Upper lobe of left lung (tissue), 6 donors: ENCODE data around the gene ADAMTS12. TPM values are rescaled to one million over a fixed set of nuclear protein-coding genes. Genes with fewer than 3 reads are reported as not detected.
A peak's percentile ranks its signal among the peaks of the same experiment; 100 is the strongest.

Experiments
- ATAC-seq, 2 donors: fragments of 200-7000 bp; cut with Tn5 transposase; one replicate each; pipeline ENCODE4 v1.9.1; 2022; ENCODE audit warnings: mild to moderate bottlenecking in 2 of 2, moderate library complexity in 2 of 2; ENCODE audit not compliant: low FRiP score in 2 of 2
- DNase-seq, 2 donors: peaks; one replicate each; pipeline ENCODE4 v3.0.0-alpha.2; 2019 to 2020
- H3K27ac ChIP-seq, 4 donors: fragments of 200-600 bp; sonication (generic); one replicate each; pipeline ENCODE4 v1.5.1; 2016 to 2019
- H3K27me3 ChIP-seq, 4 donors: fragments of 200-600 bp; sonication (generic); one replicate each; pipeline ENCODE4 v1.5.1; 2017 to 2019
- H3K36me3 ChIP-seq, 4 donors: fragments of 200-600 bp; sonication (generic); one replicate each; pipeline ENCODE4 v1.5.1; 2016 to 2019
- H3K4me1 ChIP-seq, 4 donors: fragments of 200-600 bp; sonication (generic); one replicate each; pipeline ENCODE4 v1.5.1; 2018 to 2019
- H3K4me3 ChIP-seq, 4 donors: fragments of 200-600 bp; sonication (generic); one replicate each; pipeline ENCODE4 v1.5.1; 2017 to 2019; ENCODE audit warnings: mild to moderate bottlenecking in 2 of 4, moderate library complexity in 1 of 4
- H3K9me3 ChIP-seq, 4 donors: fragments of 200-600 bp; sonication (generic); one replicate each; pipeline ENCODE4 v1.5.1; 2018 to 2019
- CTCF ChIP-seq, 6 experiments: fragments of 450-650 bp in 4 of 6; fragments of 200-600 bp in 2 of 6; sonication (generic) in 2 of 6; IDR thresholded peaks; one replicate each; pipeline ENCODE4 v1.5.1; 2016 to 2019; ENCODE audit warnings: antibody characterized with exemption in 6 of 6
- EP300 ChIP-seq, 4 donors: sonication (generic); formaldehyde crosslinking; IDR thresholded peaks; one replicate each; pipeline ENCODE4 v1.5.1; 2017; ENCODE audit warnings: antibody characterized with exemption in 4 of 4, control low read depth in 2 of 4
- POLR2A ChIP-seq, 4 donors: fragments of 450-650 bp; IDR thresholded peaks; one replicate each; pipeline ENCODE4 v1.5.1; 2016 to 2017; ENCODE audit warnings: antibody characterized with exemption in 4 of 4, mild to moderate bottlenecking in 2 of 4
- POLR2AphosphoS5 ChIP-seq, 2 donors: sonication (generic); formaldehyde crosslinking; IDR thresholded peaks; one replicate each; pipeline ENCODE4 v1.5.1; 2017; ENCODE audit warnings: antibody characterized with exemption in 2 of 2
- WGBS, 2 donors: methylation state at CpG; one replicate each; pipeline ENCODE4 v1.1.5; 2017 to 2018; 5-methylcytosine and 5-hydroxymethylcytosine counted together
- total RNA-seq, 6 donors: library from RNA; depleted of rRNA in 4 of 6; stranded (reverse); fragments of >200 nt in 4 of 6; gene quantifications; one replicate each; pipeline versions ENCODE4 v1.1.0 to v1.2.1, GENCODE V29; 2016 to 2021
- donor health status: DM: no; HTN: no; CAD: no; lungs with moderate emphysema.
- donor health status: DM: no; HTN: yes; CAD: no; lungs with severe emphysema.

Gene ADAMTS12
- total RNA-seq, 6 donors from 2014 or later, result 2.3 to 16.8 (median 7.4) TPM

DNA sequence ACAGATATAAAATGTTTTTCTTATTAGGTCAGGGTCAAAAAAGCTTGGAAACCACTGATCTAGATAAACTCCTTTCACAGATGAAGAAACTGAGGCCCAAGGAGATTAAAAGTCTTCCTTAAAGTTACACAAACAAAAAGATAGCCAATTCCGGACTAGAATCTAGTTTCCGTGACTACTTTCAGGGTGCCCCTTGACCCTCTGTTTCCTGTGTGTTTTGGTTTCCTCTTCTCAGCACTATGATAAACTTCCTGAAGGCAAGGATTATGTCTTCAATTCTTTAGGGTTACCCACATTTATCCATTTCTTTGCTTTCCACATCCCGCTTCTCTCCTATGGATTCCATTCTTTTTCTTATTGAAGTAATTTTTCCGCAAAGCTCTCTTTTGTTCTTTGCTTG lies 83.1 kb downstream of the ADAMTS12 start:
- 64 to 68% methylated on average over 4 of the region's 4 CpGs for WGBS, 2 donors
- H3K9me3 ChIP-seq, result no peaks in the 10 kb centered on the region
- no peaks in the 10 kb centered on the region for H3K36me3 ChIP-seq
- no peak for TF ChIP-seq POLR2A (IDR thresholded peaks at IDR 0.05)
- no peak overlapping the region for H3K4me3 ChIP-seq
- H3K4me1 ChIP-seq, result peaks cover 0 to 3% (median 0%) of the 10 kb centered on the region in 4 donors
- no peaks in the 10 kb centered on the region for H3K27me3 ChIP-seq
- ATAC-seq, result no peak
- no peak for DNase-seq
- no peak overlapping the region for H3K27ac ChIP-seq

DNA sequence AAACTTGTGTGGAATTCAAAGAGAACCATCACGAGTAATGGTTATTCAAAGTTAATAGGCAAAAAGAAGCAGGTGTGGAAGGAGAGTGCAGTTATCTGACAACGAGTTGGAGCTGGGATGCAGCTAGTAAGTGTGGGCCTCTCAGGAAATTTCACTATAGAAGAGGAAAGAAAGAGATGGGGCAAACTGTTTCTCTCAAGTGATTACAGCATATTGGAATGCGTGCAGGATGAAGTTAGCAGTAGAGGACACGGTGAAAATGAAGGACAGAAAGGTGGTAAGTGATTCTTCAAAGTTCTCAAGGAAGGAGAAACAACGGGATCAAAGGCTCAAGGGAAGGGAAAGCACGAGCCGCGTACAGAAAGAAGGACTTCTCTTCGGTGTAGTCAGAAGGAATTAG lies 84.0 kb downstream of the ADAMTS12 start:
- 64 to 73% methylated on average over 9 of the region's 9 CpGs for WGBS, 2 donors

GRCh38 chr5:33806738-33807442 lies 84.9 kb downstream of the ADAMTS12 start:
- ATAC-seq (no peak), DNase-seq (peak in 1 of 2 donors; percentile 9)
- H3K27me3 ChIP-seq, result no peaks in the 10 kb centered on the region
- H3K36me3 ChIP-seq, result no peaks in the 10 kb centered on the region
- H3K9me3 ChIP-seq, result no peaks in the 10 kb centered on the region
- peaks cover 0 to 3% (median 0%) of the 10 kb centered on the region in 4 donors for H3K4me1 ChIP-seq
- 76 to 86% methylated on average over 13 of the region's 13 CpGs for whole genome bisulfite sequencing, 2 donors
- TF ChIP-seq POLR2A (IDR thresholded peaks at IDR 0.05) (no peak), CTCF (IDR thresholded peaks at IDR 0.05) (no peak), EP300 (IDR thresholded peaks at IDR 0.05) (no peak), POLR2AphosphoS5 (IDR thresholded peaks at IDR 0.05) (no peak)
- H3K4me3 ChIP-seq, result no peak overlapping the region
- no peak overlapping the region for H3K27ac ChIP-seq

More for the DNA sequence above, 84.0 kb downstream of the ADAMTS12 start:
- no peaks in the 10 kb centered on the region for H3K27me3 ChIP-seq
- no peak overlapping the region for H3K4me3 ChIP-seq
- TF ChIP-seq POLR2A (IDR thresholded peaks at IDR 0.05), result no peak
- no peak for TF ChIP-seq POLR2AphosphoS5 (IDR thresholded peaks at IDR 0.05)
- TF ChIP-seq CTCF (IDR thresholded peaks at IDR 0.05), result no peak
- no peak for TF ChIP-seq EP300 (IDR thresholded peaks at IDR 0.05)
- ATAC-seq, result no peak
- no peak overlapping the region for H3K27ac ChIP-seq
- H3K4me1 ChIP-seq, result peaks cover 0 to 3% (median 0%) of the 10 kb centered on the region in 4 donors
- no peaks in the 10 kb centered on the region for H3K9me3 ChIP-seq
- DNase-seq, result no peak
- no peaks in the 10 kb centered on the region for H3K36me3 ChIP-seq

- no peak for ATAC-seq
- TF ChIP-seq CTCF (IDR thresholded peaks at IDR 0.05) (no peak), POLR2A (IDR thresholded peaks at IDR 0.05) (no peak), POLR2AphosphoS5 (IDR thresholded peaks at IDR 0.05) (no peak), EP300 (IDR thresholded peaks at IDR 0.05) (no peak)
- Histone ChIP-seq H3K36me3 (no peaks in the 10 kb centered on the region), H3K4me3 (no peak overlapping the region), H3K27ac (no peak overlapping the region), H3K27me3 (no peaks in the 10 kb centered on the region), H3K9me3 (no peaks in the 10 kb centered on the region), H3K4me1 (no peaks in the 10 kb centered on the region)
- no peak for DNase-seq
Observed at GRCh38 chr5:33801292-33801691, 90.5 kb downstream of the ADAMTS12 start.

DNA sequence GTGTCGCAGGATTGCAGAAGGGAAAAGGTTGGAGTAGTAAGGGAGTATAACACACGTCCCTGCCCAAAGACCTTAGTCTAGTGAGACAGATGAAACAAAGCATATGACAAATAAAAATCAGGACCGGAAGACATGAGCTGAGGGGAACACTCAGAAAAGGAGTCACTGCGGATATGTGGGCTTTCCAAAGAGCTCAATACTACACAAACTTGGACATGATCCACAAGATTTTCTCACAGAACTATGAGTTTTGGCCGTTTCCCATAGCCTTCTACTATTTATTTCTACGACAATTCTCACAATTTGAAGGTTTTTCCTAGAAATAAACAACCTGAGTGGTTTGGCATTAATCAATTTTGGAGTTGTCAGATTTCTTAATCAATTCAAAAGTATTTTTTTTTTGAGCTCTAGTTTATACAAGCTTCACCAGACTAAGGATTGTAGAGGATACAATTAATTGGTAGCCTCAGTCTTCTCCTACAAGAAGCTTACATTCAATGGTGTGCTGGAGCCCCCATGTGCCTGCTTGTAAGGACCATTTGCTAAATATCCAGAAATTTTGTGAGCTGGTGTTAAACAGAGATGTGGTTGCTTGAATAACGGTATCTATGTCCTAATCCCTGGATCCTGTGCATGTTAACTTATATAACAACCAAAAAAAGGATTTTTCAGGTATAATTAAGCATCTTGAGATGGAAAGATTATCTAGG lies 91.4 kb downstream of the ADAMTS12 start:
- Histone ChIP-seq H3K36me3 (no peaks in the 10 kb centered on the region), H3K4me3 (no peak overlapping the region), H3K27me3 (no peaks in the 10 kb centered on the region), H3K4me1 (no peaks in the 10 kb centered on the region), H3K9me3 (no peaks in the 10 kb centered on the region), H3K27ac (no peak overlapping the region)
- no peak for TF ChIP-seq CTCF (IDR thresholded peaks at IDR 0.05)
- no peak for TF ChIP-seq EP300 (IDR thresholded peaks at IDR 0.05)
- TF ChIP-seq POLR2A (IDR thresholded peaks at IDR 0.05), result no peak
- TF ChIP-seq POLR2AphosphoS5 (IDR thresholded peaks at IDR 0.05), result no peak
- ATAC-seq (no peak), DNase-seq (no peak)
- 59 to 73% methylated on average over 7 of the region's 7 CpGs for WGBS, 2 donors
